ENCODE data around the gene GAGE10.
"Not testable (repeated sequence)": the region's sequence is repeated elsewhere in the genome, so short reads cannot be mapped to it uniquely, and the experiment has no call there.

The GAGE10 gene

DNA sequence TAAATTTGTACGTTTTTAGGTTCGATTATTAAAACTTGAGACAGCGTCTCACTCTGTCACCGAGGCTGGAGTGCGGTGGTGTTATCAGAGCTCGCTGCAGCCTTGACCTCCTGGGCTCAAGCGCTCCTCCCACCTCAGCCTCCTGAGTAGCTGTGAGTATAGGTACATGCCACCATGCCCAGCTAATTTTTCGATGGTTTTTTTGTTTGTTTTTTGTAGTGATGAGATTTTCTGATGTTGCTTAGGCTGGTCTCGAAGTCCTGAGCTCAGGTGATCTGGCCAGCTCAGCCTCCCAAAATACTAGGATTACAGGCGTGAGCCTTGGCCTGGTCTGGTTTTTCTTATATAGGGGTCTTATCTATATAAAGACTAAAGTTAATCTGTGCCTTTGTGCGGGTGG, 27.0 kb downstream of the GAGE10 start:
- DNase-seq, result not testable (repeated sequence)

DNA sequence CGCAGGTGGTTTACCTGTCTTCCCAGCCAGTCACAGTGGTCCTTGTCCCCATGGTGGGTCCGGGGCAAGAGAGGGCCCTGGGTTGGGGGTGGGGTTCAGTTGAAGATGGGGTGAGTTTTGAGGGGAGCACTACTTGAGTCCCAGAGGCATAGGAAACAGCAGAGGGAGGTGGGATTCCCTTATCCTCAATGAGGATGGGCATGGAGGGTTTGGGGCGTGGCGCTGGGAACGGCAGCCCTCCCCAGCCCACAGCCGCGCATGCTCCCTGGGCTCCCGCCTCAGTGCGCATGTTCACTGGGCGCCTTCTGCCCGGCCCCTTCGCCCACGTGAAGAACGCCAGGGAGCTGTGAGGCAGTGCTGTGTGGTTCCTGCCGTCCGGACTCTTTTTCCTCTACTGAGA, 27.8 kb downstream of the GAGE10 start, which contains the start of gene GAGE13:
Gene GAGE13 (plus strand): TSS at position 301 of the 400 bp plus-strand sequence. CDS start 1,156 bp downstream, outside the sequence.
- not testable (repeated sequence) for DNase-seq

DNA sequence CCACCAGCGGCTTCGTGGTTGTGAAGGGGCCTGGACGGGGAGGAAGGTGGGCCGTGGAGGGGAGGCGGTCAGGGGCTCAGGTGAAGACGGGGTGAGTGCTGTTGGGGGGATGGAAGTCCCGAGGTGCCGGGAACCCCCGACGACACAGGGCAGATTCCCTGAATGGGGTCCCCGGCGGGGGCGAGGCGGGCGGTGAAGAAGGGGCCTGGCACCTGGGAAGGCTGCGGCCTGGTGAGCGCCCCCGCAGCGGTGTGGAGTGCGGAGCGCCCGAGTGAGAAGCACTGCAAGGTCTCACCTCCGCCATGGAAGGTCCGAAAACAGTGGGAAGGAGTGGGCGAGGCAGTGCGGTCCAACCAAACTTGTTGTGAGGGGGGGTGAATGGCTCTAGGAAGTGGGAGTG, 28.4 kb downstream of the GAGE10 start:
- peak in 1 of 5 experiments; percentile 13 for DNase-seq

DNA sequence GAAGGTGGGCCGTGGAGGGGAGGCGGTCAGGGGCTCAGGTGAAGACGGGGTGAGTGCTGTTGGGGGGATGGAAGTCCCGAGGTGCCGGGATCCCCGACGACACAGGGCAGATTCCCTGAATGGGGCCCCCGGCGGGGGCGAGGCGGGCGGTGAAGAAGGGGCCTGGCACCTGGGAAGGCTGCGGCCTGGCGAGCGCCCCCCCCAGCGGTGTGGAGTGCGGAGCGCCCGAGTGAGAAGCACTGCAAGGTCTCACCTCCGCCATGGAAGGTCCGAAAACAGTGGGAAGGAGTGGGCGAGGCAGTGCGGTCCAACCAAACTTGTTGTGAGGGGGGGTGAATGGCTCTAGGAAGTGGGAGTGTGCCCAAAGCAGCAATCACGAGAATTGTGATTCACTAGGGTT, 38.0 kb downstream of the GAGE10 start:
- DNase-seq, result not testable (repeated sequence)

DNA sequence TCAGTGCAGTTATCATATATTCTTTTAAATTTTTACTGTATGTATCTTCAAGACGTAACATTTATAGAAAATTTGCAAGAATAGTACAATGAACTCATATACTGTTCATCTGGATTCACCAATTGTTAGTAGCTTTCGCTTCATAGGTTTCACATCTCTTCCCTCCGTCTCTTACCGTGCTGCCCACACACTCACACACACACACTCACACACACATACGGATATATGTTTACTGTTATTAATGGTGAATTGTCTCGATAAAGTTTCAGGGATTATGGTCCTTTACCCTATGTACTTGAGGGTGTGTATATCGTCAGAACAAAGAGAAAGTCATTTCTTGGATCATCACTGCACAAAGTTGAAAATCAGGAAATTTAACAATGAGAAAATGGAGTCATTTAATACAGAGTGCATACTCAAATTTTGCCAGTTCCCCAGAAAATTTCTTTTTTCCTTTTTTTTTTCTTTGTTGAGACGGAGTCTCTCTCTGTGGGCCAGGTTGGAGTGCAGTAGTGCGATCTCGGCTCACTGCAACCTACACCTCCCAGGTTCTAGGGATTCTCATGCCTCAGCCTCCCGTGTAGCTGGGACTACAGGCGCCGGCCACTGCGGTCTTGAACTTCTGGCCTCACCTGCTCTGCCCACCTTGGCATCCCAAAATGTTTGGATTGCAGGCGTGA, 41.2 kb downstream of the GAGE10 start:
- not testable (repeated sequence) for DNase-seq

DNA sequence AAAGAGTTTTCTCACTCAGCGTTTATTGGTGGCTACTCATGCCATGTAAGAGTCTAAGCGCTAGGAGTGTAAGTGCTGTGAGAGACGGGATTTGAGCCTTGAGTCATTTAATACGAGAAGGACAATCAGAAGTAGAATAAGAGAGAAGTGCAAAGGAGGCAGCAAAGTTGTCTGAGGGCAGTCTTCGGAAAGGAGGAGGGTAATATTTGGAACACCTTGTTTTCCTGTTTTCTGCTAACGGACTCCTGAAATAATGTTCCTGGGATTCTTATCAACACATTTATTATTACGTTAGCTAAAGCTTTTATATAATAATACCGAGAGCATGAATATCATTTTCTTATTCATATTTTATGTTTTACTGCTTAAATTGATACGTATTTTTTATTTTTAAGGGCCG, 42.0 kb downstream of the GAGE10 start:
- DNase-seq, result not testable (repeated sequence)

DNA sequence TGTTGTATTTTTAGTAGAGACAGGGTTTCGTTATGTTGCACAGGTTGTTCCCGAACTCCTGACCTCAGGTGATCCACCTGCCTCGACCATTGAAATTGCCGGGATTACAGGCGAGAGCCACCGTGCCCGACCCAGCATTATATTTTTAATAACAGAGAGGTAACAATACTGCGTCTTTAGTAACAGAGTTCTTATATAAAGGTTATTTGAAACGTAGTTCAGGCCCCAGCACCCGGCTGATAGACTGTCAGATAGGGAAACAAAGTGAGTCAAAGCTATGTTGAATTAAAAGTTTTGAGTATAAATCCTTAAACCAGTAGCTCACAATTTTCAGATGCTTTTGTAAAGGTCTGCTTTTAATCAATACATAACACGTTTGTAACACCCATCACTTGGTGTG, 42.7 kb downstream of the GAGE10 start:
- DNase-seq, result not testable (repeated sequence)

Data from T-helper 2 cell (primary cell).